Stomach (tissue), 9 donors: ENCODE data around the gene TMEM219. TPM values are rescaled to one million over a fixed set of nuclear protein-coding genes. Genes with fewer than 3 reads are reported as not detected.

ENCODE experiments used
- DNase-seq, 2 donors: peaks; one replicate each; pipeline versions ENCODE4 v3.0.0 to v3.0.0-alpha.2; 2013 to 2019
- H3K27ac ChIP-seq, 5 donors: fragments of 200-600 bp in 4 of 5; sonication (generic) in 4 of 5; one replicate each; pipeline ENCODE4 v1.5.1; 2013 to 2019; ENCODE audit warnings: mild to moderate bottlenecking in 1 of 5, moderate library complexity in 1 of 5
- H3K27me3 ChIP-seq, 3 donors: fragments of 200-600 bp; sonication (generic); one replicate each; pipeline ENCODE4 v1.5.1; 2017 to 2019; ENCODE audit warnings: mixed run types in 1 of 3
- H3K36me3 ChIP-seq, 4 donors: fragments of 200-600 bp; sonication (generic); 1 replicate in 3 of 4; 2 replicates in 1 of 4; pipeline ENCODE4 v1.5.1; 2016 to 2019
- H3K4me1 ChIP-seq, 4 donors: fragments of 200-600 bp; sonication (generic); one replicate each; pipeline ENCODE4 v1.5.1; 2016 to 2019
- H3K4me3 ChIP-seq, 4 donors: fragments of 200-600 bp; sonication (generic) in 3 of 4; one replicate each; pipeline ENCODE4 v1.5.1; 2016 to 2019; ENCODE audit warnings: mild to moderate bottlenecking in 1 of 4
- H3K9me3 ChIP-seq, 4 donors: fragments of 200-600 bp; sonication (generic); one replicate each; pipeline ENCODE4 v1.5.1; 2016 to 2019
- CTCF ChIP-seq, 7 experiments: fragments of 450-650 bp in 4 of 7; fragments of 200-600 bp in 3 of 7; sonication (generic) in 3 of 7; IDR thresholded peaks; one replicate each; pipeline ENCODE4 v1.5.1; 2016 to 2019; ENCODE audit warnings: antibody characterized with exemption in 7 of 7, control low read depth in 2 of 7, mild to moderate bottlenecking in 1 of 7
- EP300 ChIP-seq: sonication (generic); formaldehyde crosslinking; IDR thresholded peaks from one replicate; pipeline ENCODE4 v1.6.1; 2017; ENCODE audit warnings: antibody characterized with exemption
- POLR2A ChIP-seq, 4 donors: fragments of 450-650 bp; IDR thresholded peaks; one replicate each; pipeline ENCODE4 v1.6.1; 2016; ENCODE audit warnings: antibody characterized with exemption in 4 of 4, control low read depth in 2 of 4, mild to moderate bottlenecking in 1 of 4, moderate library complexity in 1 of 4
- POLR2AphosphoS5 ChIP-seq, 3 donors: sonication (generic); formaldehyde crosslinking; IDR thresholded peaks; one replicate each; pipeline ENCODE4 v1.6.1; 2016; ENCODE audit warnings: antibody characterized with exemption in 3 of 3
- WGBS, 5 donors: extraction: QIAGEN DNeasy Blood & Tissue Kit in 3 of 5; methylation state at CpG; one replicate each; pipeline versions ENCODE4 v1.1.5 to v1.1.7; 2013 to 2018; 5-methylcytosine and 5-hydroxymethylcytosine counted together
- intact Hi-C: fragments of 100-400 bp; cut with DNase I; formaldehyde crosslinking; loops from one replicate; pipeline ENCODE4 v1.15.1; 2023; ENCODE audit warnings: low total_unique reads
- polyA plus RNA-seq, 3 donors: library from polyadenylated mRNA; stranded (reverse); fragments of 200-250 nt; gene quantifications; one replicate each; pipeline ENCODE4 v1.2.3, GENCODE V29; 2013
- total RNA-seq, 5 donors: library from RNA; depleted of rRNA; stranded (reverse); fragments of >200 nt; gene quantifications; one replicate each; pipeline versions ENCODE4 v1.1.0 to v1.2.3, GENCODE V29; 2014 to 2016
- donor health status: healthy with polysubstance abuse.
- donor health status: Bipolar disorder and iron deficiency.
- donor health status: healthy.

TMEM219 gene
- total and polyA plus RNA-seq, 8 donors, result 32.1 to 286 (median 139) TPM

GRCh38 chr16:30004424-30004776, 42.5 kb downstream of the TMEM219 start:
- H3K27me3 ChIP-seq, result peaks cover 2 to 21% (median 5%) of the 10 kb centered on the region in 3 donors
- peak in 1 of 2 donors; percentile 28 for DNase-seq
- intact Hi-C loops, result no loop called here
- 40 to 60% (median 45%) methylated on average over 1 to 19 of the region's 19 CpGs for WGBS, 5 donors
- TF ChIP-seq POLR2A (IDR thresholded peaks at IDR 0.05) (no peak), CTCF (IDR thresholded peaks at IDR 0.05) (no peak), EP300 (no peak), POLR2AphosphoS5 (IDR thresholded peaks at IDR 0.05) (no peak)
- no peak overlapping the region for H3K4me3 ChIP-seq
- peaks cover 9 to 20% (median 19%) of the 10 kb centered on the region in 4 donors for H3K4me1 ChIP-seq
- no peaks in the 10 kb centered on the region for H3K9me3 ChIP-seq
- peak overlapping the region in 2 of 5 donors; percentile 16 to 26 for H3K27ac ChIP-seq
- H3K36me3 ChIP-seq, result peaks cover 0 to 46% (median 42%) of the 10 kb centered on the region in 4 donors

GRCh38 chr16:30004811-30005242, 42.9 kb downstream of the TMEM219 start:
- TF ChIP-seq EP300 (no peak), CTCF (IDR thresholded peaks at IDR 0.05) (no peak)
- peak in 1 of 2 donors; percentile 34 for DNase-seq
- H3K4me3 ChIP-seq, result no peak overlapping the region
- H3K9me3 ChIP-seq, result no peaks in the 10 kb centered on the region
- peak overlapping the region in 2 of 5 donors; percentile 16 to 26 for H3K27ac ChIP-seq
- peaks cover 6 to 25% (median 9%) of the 10 kb centered on the region in 3 donors for H3K27me3 ChIP-seq
- intact Hi-C loops, result no loop called here
- 26 to 59% (median 35%) methylated on average over 2 to 11 of the region's 11 CpGs for WGBS, 5 donors
- H3K36me3 ChIP-seq, result peaks cover 0 to 44% (median 39%) of the 10 kb centered on the region in 4 donors
- peaks cover 9 to 22% (median 20%) of the 10 kb centered on the region in 4 donors for H3K4me1 ChIP-seq

- Histone ChIP-seq H3K9me3 (no peaks in the 10 kb centered on the region), H3K27ac (no peak overlapping the region), H3K4me3 (no peak overlapping the region), H3K4me1 (peaks cover 11 to 29% (median 26%) of the 10 kb centered on the region in 4 donors), H3K27me3 (peaks cover 13 to 32% (median 16%) of the 10 kb centered on the region in 3 donors), H3K36me3 (peaks cover 0 to 37% (median 33%) of the 10 kb centered on the region in 4 donors)
- intact Hi-C loops, result no loop called here
- TF ChIP-seq POLR2A (IDR thresholded peaks at IDR 0.05) (no peak), CTCF (IDR thresholded peaks at IDR 0.05) (peak in 5 of 7 experiments; percentile 63 to 82 (median 78)), EP300 (no peak), POLR2AphosphoS5 (IDR thresholded peaks at IDR 0.05) (no peak)
- DNase-seq, result peak; percentile 32 to 69
- 47 to 61% (median 55%) methylated on average over 12 to 35 of the region's 35 CpGs for WGBS, 5 donors
Measured at GRCh38 chr16:30005341-30006094, 43.6 kb downstream of the TMEM219 start.

GRCh38 chr16:30006095-30006473, 44.2 kb downstream of the TMEM219 start:
- DNase-seq, result no peak
- intact Hi-C loops, result no loop called here
- Histone ChIP-seq H3K36me3 (peaks cover 0 to 31% (median 27%) of the 10 kb centered on the region in 4 donors), H3K27me3 (peaks cover 19 to 38% (median 21%) of the 10 kb centered on the region in 3 donors), H3K4me3 (no peak overlapping the region), H3K4me1 (peaks cover 16 to 35% (median 31%) of the 10 kb centered on the region in 4 donors), H3K27ac (no peak overlapping the region), H3K9me3 (no peaks in the 10 kb centered on the region)
- WGBS, 5 donors, result 57 to 82% (median 79%) methylated on average over 8 to 18 of the region's 18 CpGs
- no peak for TF ChIP-seq EP300
- no peak for TF ChIP-seq POLR2A (IDR thresholded peaks at IDR 0.05)
- no peak for TF ChIP-seq CTCF (IDR thresholded peaks at IDR 0.05)
- no peak for TF ChIP-seq POLR2AphosphoS5 (IDR thresholded peaks at IDR 0.05)
